Posterior cingulate gyrus (tissue), 11 donors: ENCODE results near the gene CLDND2.

Experiments
- DNase-seq, 10 donors: peaks; one replicate each; pipeline versions ENCODE4 v3.0.0 to v3.0.0-alpha.2; 2020 to 2021; ENCODE audit warnings: mixed read lengths in 3 of 10
- intact Hi-C: fragments of 100-400 bp; cut with DNase I; formaldehyde crosslinking; loops from one replicate; pipeline ENCODE4 v1.15.1; 2023

Gene CLDND2

DNA sequence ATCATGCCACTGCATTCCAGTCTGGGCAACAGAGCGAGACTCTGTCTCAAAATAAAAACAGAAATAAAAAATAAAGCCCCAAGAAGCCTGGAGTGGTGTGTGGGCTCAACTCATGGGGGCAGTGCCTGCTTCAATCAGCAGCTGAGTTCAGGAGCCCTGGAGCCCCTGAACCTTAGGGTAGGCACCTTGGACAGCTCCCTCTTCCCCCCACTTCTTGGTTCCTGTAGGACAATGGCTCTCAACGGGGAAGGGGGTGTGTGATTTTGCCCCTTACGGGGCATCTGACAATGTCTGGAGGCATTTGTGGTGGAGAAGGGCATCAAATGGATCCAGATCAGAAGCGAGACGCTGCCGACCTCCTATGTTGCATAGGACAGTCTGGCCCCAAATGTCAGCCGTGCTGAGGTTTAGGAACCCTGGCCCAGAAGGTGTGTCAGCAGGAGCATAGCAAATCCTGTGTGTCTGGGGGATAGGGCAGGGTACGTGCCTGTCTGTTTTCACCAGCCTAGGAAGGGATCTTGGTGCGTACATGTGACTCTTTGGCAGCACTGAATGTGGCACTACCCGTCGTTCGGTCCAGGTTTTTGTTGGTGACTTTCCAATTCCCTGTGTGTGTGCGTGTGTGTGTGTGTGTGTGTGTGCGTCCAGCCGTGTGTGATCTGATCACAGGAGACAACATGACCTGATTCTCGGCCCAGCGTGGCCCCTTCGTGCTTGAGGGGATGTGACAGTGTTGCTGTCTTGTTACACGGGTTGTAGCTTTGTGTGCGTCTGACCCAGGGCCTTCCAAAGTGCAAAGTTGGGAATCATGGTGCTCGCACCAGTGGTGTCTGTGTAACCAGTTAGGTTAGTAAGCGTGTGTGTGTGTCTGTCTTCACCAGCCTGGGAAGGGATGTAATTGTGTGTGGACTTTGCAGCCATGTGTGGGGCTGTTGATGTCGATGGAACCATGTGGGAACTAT is 49.8 kb downstream of the CLDND2 start:
- intact Hi-C loops = no loop called here
- DNase-seq = no peak

DNA sequence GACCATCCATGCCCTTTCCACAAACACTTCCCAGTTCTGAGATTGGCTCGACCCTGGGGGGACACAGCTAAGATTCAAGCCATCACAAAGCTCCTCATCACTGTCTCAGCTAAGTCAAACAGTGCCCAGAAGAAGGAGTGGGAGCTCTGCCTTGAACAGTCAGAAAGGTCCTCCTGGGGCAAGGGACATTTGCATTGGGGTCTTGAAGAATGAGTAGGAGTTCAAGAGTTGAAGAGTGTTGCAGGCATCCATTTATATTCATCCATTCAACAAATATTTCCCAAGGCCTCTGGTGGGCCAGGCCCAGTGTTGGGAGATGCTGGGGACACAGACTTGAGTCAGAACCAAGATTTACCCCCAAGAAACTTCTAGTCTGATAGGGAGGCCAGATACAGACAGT is 50.8 kb downstream of the CLDND2 start:
- DNase-seq = no peak
- intact Hi-C loops = no loop called here

DNA sequence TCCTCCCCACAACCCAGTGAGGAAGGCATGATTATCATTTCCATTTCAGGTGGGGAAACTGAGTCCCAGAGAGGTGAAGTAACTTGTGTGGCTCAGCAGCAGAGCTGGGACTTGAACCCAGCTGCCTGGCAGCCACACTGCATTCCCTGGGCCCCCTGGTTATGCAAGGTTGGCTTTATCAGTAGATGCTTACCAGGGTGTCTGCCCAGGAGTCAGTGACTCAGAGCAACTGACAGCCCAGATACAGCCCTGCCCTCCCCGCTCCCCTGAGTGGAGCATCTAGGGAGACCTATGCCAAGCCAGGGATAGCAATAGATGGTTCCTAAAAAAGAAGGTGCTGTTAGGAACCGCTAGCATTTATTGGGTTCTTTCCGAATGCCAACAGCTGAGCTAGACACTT is 51.4 kb downstream of the CLDND2 start:
- DNase-seq = peak in 1 of 10 donors; percentile 70
- intact Hi-C loops = no loop called here
